GM19372 (cell line): ENCODE data around the gene PARP15.
"Not testable (repeated sequence)": the region's sequence is repeated elsewhere in the genome, so short reads cannot be mapped to it uniquely, and the experiment has no call there.

Experiments
- ATAC-seq: cut with Tn5 transposase; IDR thresholded peaks from one replicate; pipeline ENCODE4 v1.9.1; 2021; ENCODE audit warnings: mild to moderate bottlenecking, low read depth, moderate library complexity; ENCODE audit not compliant: unreplicated experiment

Gene PARP15

GRCh38 chr3:122661633-122662032 is 84.2 kb downstream of the PARP15 start:
- ATAC-seq = no peak

- ATAC-seq = no peak
These were observed 85.1 kb downstream of the PARP15 start for GRCh38 chr3:122662505-122662904.

GRCh38 chr3:122665226-122665786 is 87.9 kb downstream of the PARP15 start:
- no peak for ATAC-seq

GRCh38 chr3:122665881-122666280 is 88.4 kb downstream of the PARP15 start:
- no peak for ATAC-seq

- ATAC-seq = no peak
These were observed 91.7 kb downstream of the PARP15 start for GRCh38 chr3:122668930-122669730.

GRCh38 chr3:122671553-122671952 is 94.1 kb downstream of the PARP15 start:
- no peak for ATAC-seq

- no peak for ATAC-seq
These were observed 96.9 kb downstream of the PARP15 start for GRCh38 chr3:122674339-122674738.

GRCh38 chr3:122676759-122677158 is 99.3 kb downstream of the PARP15 start:
- ATAC-seq = no peak

GRCh38 chr3:122677216-122677615 is 99.8 kb downstream of the PARP15 start:
- ATAC-seq = no peak

GRCh38 chr3:122678506-122678905 is 101.1 kb downstream of the PARP15 start:
- ATAC-seq = no peak

- no peak for ATAC-seq
These were observed 101.8 kb downstream of the PARP15 start for GRCh38 chr3:122679085-122679881.

GRCh38 chr3:122679882-122680474 is 102.5 kb downstream of the PARP15 start:
- no peak for ATAC-seq

GRCh38 chr3:122680475-122681283 is 103.2 kb downstream of the PARP15 start, which contains the start of gene PARP14:
PARP14 (plus strand) TSS chr3:122680839; CDS start chr3:122680884, 45 bp downstream.
- ATAC-seq = no peak

GRCh38 chr3:122681284-122681973 is 104.0 kb downstream of the PARP15 start:
- ATAC-seq = no peak

GRCh38 chr3:122681974-122682409 is 104.5 kb downstream of the PARP15 start:
- ATAC-seq = no peak

- ATAC-seq = not testable (repeated sequence)
These were observed 105.4 kb downstream of the PARP15 start for GRCh38 chr3:122682778-122683411.

GRCh38 chr3:122687298-122687697 is 109.8 kb downstream of the PARP15 start:
- ATAC-seq = no peak
